ENCODE measurements around the gene EIF2AK3. TPM values are rescaled to one million over a fixed set of nuclear protein-coding genes. Genes with fewer than 3 reads are reported as not detected.
"Not testable (repeated sequence)": the region's sequence is repeated elsewhere in the genome, so short reads cannot be mapped to it uniquely, and the experiment has no call there.

The EIF2AK3 gene
- polyA plus RNA-seq, 3 donors, result 2.0 to 6.6 (median 2.3) TPM

- Mint-ChIP-seq H3K36me3 (no peaks in the 10 kb centered on the region), H3K27ac (no peak overlapping the region), H3K27me3 (ENCODE audit: low read depth in 3 of 3) (peaks cover 0 to 3% (median 1%) of the 10 kb centered on the region in 3 donors), H3K9me3 (peaks cover 0 to 7% (median 3%) of the 10 kb centered on the region in 7 donors), H3K4me3 (no peak overlapping the region), H3K4me1 (no peaks in the 10 kb centered on the region)
- no CpG with 5 or more reads among the region's 1 CpG for WGBS (ENCODE audit: insufficient coverage)
- intact Hi-C loops (cut with micrococcal nuclease), result no loop called here
- Histone ChIP-seq H3K4me3 (replicated peaks in 1 of 3; ENCODE audit: low read depth in 2 of 3, low read length in 3 of 3) (no peak overlapping the region), H2AFZ (ENCODE audit: insufficient read depth, low read depth, low read length, poor library complexity, severe bottlenecking) (no peak overlapping the region), H3K27me3 (ENCODE audit: control insufficient read depth in 2 of 2, insufficient read depth in 2 of 2, low read length in 2 of 2) (no peaks in the 10 kb centered on the region), H3K79me2 (ENCODE audit: insufficient read depth, low read length) (no peaks in the 10 kb centered on the region), H3K4me2 (replicated peaks; ENCODE audit: extremely low read depth, low read length, poor library complexity, severe bottlenecking) (no peak overlapping the region), H4K20me1 (ENCODE audit: insufficient read depth, low read length) (no peaks in the 10 kb centered on the region), H3K9me3 (replicated peaks in 1 of 2; ENCODE audit: control insufficient read depth in 1 of 2, insufficient read depth in 1 of 2, low read length in 2 of 2) (peaks cover 0 to 2% of the 10 kb centered on the region in 2 donors), H3K4me1 (ENCODE audit: control insufficient read depth in 1 of 2, insufficient read depth in 2 of 2, low read length in 2 of 2) (no peaks in the 10 kb centered on the region), H3K9ac (ENCODE audit: insufficient read depth, low read length, poor library complexity, severe bottlenecking) (no peak overlapping the region), H3K27ac (ENCODE audit: low read depth in 1 of 2, low read length in 2 of 2) (no peak overlapping the region), H3K36me3 (replicated peaks in 1 of 2; ENCODE audit: control insufficient read depth in 1 of 2, insufficient read depth in 2 of 2, low read length in 2 of 2) (no peaks in the 10 kb centered on the region)
- no peak for DNase-seq
- TF ChIP-seq CTCF (IDR thresholded peaks at IDR 0.05), result no peak
Measured at GRCh38 chr2:88651646-88652045, 24.4 kb upstream of the EIF2AK3 start.

DNA sequence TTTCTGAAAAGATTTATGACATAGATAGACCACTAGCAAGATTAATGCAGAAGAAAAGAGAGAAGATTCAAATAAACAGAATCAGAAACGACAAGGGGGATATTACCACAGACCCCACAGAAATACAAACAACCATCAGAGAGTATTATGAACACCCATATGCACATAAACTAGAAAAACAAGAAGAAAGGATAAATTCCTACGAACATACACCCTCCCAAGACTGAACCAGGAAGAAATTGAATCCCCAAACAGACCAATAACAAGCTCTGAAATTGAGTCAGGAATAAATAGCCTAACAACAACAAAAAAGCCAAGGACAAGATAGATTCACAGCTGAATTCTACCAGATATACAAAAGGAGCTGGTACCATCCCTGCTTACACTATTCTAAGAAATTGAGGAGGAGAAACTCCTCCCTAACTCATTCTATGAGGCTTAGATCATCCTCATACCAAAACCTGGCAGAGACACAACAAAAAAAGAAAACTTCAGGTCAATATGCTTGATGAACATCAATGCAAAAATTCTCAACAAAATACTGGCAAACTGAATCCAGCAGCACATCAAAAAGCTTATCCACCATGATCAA lies 18.1 kb upstream of the EIF2AK3 start:
- H3K27me3 ChIP-seq (ENCODE audit: control insufficient read depth in 2 of 2, insufficient read depth in 2 of 2, low read length in 2 of 2); H3K4me1 ChIP-seq (ENCODE audit: control insufficient read depth in 1 of 2, insufficient read depth in 2 of 2, low read length in 2 of 2); H3K9me3 ChIP-seq (replicated peaks in 1 of 2; ENCODE audit: control insufficient read depth in 1 of 2, insufficient read depth in 1 of 2, low read length in 2 of 2); H3K4me1 Mint-ChIP-seq; H3K4me3 Mint-ChIP-seq; H3K36me3 ChIP-seq (replicated peaks in 1 of 2; ENCODE audit: control insufficient read depth in 1 of 2, insufficient read depth in 2 of 2, low read length in 2 of 2); H3K79me2 ChIP-seq (ENCODE audit: insufficient read depth, low read length); H3K27ac ChIP-seq (ENCODE audit: low read depth in 1 of 2, low read length in 2 of 2); DNase-seq; H2AFZ ChIP-seq (ENCODE audit: insufficient read depth, low read depth, low read length, poor library complexity, severe bottlenecking); H3K4me3 ChIP-seq (replicated peaks in 1 of 3; ENCODE audit: low read depth in 2 of 3, low read length in 3 of 3); H3K36me3 Mint-ChIP-seq; H4K20me1 ChIP-seq (ENCODE audit: insufficient read depth, low read length); H3K27me3 Mint-ChIP-seq (ENCODE audit: low read depth in 3 of 3); H3K9ac ChIP-seq (ENCODE audit: insufficient read depth, low read length, poor library complexity, severe bottlenecking); H3K4me2 ChIP-seq (replicated peaks; ENCODE audit: extremely low read depth, low read length, poor library complexity, severe bottlenecking); intact Hi-C loops (cut with micrococcal nuclease): not testable (repeated sequence)
- Mint-ChIP-seq H3K9me3 (peaks cover 4 to 18% (median 7%) of the 10 kb centered on the region in 7 donors), H3K27ac (peak overlapping the region in 1 of 7 donors; percentile 0)
- whole genome bisulfite sequencing (ENCODE audit: insufficient coverage), result 100% methylated on average over 1 of the region's 2 CpGs

Data from CD14-positive monocyte (primary cell).